GM12874 (cell line): ENCODE results near the gene ZMYND19.

Source experiments
- TF ChIP-seq, protein P1 (sequence below): IDR thresholded peaks from 2 replicates; pipeline ENCODE4 v1.5.1; 2011; ENCODE audit warnings: low read depth, mild to moderate bottlenecking, control low read depth, low read length, moderate library complexity; ENCODE audit not compliant: insufficient read depth

The ZMYND19 gene

GRCh38 chr9:137555179-137555578 is 35.1 kb downstream of the ZMYND19 start:
- TF ChIP-seq, protein P1, sequence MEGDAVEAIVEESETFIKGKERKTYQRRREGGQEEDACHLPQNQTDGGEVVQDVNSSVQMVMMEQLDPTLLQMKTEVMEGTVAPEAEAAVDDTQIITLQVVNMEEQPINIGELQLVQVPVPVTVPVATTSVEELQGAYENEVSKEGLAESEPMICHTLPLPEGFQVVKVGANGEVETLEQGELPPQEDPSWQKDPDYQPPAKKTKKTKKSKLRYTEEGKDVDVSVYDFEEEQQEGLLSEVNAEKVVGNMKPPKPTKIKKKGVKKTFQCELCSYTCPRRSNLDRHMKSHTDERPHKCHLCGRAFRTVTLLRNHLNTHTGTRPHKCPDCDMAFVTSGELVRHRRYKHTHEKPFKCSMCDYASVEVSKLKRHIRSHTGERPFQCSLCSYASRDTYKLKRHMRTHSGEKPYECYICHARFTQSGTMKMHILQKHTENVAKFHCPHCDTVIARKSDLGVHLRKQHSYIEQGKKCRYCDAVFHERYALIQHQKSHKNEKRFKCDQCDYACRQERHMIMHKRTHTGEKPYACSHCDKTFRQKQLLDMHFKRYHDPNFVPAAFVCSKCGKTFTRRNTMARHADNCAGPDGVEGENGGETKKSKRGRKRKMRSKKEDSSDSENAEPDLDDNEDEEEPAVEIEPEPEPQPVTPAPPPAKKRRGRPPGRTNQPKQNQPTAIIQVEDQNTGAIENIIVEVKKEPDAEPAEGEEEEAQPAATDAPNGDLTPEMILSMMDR, result no peak

GRCh38 chr9:137554349-137554748 is 36.0 kb downstream of the ZMYND19 start:
- TF ChIP-seq, protein P1, result no peak

DNA sequence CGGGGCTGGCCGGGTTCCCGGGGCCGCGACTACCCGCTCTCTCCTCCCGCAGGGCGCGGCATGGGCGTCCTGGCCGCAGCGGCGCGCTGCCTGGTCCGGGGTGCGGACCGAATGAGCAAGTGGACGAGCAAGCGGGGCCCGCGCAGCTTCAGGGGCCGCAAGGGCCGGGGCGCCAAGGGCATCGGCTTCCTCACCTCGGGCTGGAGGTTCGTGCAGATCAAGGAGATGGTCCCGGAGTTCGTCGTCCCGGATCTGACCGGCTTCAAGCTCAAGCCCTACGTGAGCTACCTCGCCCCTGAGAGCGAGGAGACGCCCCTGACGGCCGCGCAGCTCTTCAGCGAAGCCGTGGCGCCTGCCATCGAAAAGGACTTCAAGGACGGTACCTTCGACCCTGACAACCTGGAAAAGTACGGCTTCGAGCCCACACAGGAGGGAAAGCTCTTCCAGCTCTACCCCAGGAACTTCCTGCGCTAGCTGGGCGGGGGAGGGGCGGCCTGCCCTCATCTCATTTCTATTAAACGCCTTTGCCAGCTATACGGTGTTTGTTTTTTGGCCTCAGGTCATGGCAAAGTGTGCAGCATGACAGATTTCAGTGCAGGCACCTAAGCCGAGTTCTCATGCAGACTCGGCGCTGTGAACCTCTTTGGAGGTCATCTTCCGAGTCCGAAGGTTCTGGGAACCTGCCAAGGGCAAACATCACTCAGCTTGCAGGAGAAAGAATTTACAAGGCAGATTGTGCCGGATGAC is 38.1 kb downstream of the ZMYND19 start:
- TF ChIP-seq, protein P1, result no peak

GRCh38 chr9:137551264-137552021 is 38.9 kb downstream of the ZMYND19 start, which contains the start of gene MRPL41:
Gene MRPL41, plus strand, starts transcription at chr9:137551879. Its CDS starts 203 bp downstream, at chr9:137552082.
- TF ChIP-seq, protein P1, result peak; percentile 71

DNA sequence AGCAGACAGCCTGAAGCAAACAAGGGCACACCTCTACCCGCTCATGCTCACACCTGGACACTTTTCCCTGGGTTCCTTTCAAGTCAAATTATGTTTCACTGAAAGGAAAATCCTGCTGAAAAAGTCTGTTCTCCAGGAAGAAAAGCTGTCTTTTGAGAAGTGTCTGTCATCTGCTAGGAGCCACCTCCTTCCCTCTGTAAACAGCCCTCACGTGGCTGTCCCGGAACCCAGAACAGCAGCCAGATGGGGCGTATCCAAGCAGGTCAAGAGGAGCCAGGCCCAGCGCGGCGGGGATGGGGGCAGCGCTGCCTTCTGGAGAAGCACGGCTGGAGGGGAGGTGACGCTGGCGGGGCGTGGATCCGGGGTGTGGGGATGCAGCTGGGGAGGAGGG is 40.1 kb downstream of the ZMYND19 start, which contains the start of gene PNPLA7:
Gene PNPLA7 (minus strand): TSS at position 172 of the 391 bp plus-strand sequence. CDS start 205 bp downstream, outside the sequence.
- TF ChIP-seq, protein P1, result no peak

- TF ChIP-seq, protein P1, result no peak
These were observed 42.4 kb downstream of the ZMYND19 start for GRCh38 chr9:137547687-137548543.
